Astrocyte of the hippocampus (primary cell): ENCODE data around the gene METTL9.
"Not testable (repeated sequence)": the region's sequence is repeated elsewhere in the genome, so short reads cannot be mapped to it uniquely, and the experiment has no call there.

Experiments used
- DNase-seq: peaks from one replicate; pipeline ENCODE4 v3.0.0; 2011; ENCODE audit warnings: low read depth, low spot score

METTL9 gene

DNA sequence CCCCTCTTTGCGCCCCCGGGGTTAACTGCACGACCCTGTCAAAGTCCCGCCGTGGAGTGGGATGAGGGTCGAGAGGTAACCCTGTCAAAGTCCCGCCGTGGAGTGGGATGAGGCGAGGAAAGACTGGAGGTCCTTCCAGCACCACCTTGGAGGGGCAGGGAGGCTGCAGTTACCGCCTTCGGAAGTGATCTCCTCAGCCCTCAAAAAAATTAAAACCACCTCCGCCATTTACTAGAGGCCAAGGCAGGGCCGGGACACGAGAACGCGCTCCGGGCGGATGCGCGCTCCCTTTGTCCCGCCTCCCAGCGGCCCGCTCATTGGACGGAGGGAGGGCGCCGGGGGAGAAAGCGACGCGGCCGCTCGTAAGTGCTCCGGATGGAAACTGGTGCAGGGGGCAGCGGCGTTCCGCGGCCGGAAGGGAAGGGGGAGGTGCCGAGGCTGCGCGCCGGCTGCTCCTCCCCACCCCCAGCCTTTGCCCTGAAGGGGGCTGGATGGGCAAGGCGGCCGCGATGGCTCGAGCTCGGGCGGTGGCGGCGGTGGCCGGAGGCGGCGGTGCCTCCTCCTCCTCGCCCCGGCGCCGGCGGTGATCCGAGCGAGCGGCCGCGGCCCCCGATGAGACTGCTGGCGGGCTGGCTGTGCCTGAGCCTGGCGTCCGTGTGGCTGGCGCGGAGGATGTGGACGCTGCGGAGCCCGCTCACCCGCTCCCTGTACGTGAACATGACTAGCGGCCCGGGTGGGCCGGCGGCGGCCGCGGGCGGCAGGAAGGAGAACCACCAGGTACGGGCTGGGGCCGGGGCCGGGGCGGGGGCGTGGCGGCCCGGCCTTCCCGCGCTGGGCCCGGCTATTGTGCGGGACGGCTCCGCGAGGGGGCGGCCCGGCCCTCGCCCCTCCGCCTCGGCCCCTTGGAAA is at the start of gene METTL9:
Gene METTL9, plus strand, starts transcription at position 456 of the 909 bp plus-strand sequence. Its CDS starts 157 bp downstream, at position 613.
- peak; percentile 99 for DNase-seq

DNA sequence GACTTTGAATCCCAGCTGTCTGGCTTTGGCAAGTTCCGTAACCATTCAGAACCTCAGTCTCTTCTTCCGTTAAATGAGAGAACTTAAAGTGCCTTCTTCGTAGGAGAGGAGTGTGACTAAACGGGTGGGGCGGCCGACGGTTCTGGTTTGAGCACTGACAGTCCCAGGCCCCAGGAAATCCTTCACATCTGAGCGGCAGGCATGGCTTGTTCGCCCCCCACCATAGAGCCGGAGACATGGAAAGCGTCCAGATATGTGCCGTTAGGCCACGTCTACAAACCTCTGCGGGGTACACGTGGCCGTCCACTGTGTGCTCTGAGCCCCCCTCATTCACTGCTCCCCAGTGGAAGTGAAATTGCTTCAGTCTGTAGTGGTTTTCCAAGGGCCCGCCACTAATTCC is 49.4 kb upstream of the METTL9 start:
- DNase-seq: not testable (repeated sequence)

DNA sequence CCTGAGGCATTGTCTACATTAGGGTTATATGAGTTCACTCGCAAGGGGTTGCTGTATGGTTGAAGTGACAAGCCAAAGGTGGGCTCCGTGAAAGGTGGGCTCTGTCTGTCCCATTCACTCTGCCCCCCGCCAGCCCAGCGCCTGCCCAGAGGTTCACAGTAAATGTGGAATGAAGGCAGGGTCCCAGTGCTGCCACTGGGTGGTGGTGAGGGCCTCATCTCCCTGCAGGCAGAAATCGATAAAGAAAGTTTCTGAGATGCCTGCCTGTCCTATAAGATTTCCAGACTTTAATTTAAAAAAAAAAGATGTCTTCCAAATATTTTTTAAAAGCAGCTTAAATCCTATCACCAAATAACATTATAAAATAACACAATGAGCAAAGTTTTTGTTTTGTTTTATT is 48.9 kb upstream of the METTL9 start:
- DNase-seq: not testable (repeated sequence)

DNA sequence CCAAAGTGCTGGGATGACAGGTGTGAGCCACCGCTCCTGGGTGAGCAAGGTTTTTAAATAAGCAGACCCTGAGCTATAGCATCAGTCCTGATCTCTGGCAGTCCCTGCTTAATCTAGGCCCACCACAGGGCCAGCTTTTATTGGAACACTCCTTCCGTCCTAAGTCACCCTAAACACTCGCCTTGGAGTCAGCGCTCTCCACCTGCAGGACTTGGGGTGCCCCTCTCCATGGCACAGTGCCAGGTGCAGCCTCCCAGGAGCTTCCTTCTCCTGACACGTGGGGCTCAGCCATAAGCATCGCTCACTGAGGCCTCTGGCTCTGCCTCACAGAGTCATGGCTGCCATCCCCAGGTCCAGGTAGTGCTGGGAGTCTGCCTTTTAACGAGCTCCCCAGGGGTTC is 48.3 kb upstream of the METTL9 start:
- not testable (repeated sequence) for DNase-seq

DNA sequence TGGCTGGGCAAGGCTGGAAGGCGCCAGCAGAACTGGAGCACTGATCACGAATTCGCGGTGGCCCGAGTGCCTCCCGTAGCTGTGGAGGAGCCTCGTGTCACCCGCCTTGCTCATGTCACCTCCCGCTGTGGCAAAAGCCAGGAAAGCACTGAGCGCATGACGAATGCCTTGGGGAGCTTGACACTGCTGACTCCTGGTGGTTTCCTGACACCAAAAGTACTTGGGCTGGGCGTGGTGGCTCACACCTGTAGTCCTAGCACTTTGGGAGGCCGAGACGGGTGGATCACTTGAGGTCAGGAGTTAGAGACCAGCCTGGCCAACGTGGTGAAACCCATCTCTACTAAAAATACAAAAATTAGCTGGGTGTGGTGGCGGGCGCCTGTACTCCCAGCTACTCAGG is 47.8 kb upstream of the METTL9 start:
- not testable (repeated sequence) for DNase-seq

DNA sequence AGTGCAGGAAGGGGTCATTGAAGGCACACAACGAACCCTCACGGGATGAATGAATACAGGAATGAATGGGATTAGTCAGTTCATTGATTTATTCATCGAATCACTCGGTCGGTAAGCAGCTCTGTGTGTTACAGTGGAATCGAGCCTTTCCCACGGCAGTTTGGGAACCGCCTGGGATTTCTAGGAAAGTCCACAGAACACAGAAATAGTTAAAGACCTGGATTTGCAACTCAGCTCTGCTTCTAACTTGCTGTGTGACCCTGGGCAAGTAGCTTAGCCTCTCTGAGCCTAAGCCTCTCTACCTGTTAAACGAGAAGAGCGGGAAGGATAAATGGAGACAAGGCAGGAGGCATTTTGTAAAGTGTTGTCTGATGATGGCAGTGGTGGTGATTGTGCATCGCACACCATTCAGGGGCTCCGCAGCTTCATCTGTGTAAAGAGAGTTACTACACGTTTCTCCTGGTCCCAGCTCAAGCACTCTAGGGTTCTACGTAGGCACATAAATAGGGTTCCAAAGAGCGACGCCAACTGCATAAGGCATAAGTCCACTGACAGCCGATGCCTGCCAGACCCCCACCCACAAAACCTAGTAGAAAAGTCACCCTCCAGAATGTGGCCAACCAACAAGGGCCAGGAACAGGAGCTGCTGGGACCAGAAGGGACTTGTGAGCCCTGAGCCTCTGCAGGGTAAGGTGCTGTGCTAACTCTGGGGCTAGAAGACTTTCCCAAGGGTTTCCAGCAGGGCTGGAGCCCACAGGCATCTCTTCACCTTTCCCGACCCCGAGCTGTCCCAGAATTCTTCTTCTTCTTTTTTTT is 45.7 kb upstream of the METTL9 start:
- DNase-seq: peak; percentile 35

DNA sequence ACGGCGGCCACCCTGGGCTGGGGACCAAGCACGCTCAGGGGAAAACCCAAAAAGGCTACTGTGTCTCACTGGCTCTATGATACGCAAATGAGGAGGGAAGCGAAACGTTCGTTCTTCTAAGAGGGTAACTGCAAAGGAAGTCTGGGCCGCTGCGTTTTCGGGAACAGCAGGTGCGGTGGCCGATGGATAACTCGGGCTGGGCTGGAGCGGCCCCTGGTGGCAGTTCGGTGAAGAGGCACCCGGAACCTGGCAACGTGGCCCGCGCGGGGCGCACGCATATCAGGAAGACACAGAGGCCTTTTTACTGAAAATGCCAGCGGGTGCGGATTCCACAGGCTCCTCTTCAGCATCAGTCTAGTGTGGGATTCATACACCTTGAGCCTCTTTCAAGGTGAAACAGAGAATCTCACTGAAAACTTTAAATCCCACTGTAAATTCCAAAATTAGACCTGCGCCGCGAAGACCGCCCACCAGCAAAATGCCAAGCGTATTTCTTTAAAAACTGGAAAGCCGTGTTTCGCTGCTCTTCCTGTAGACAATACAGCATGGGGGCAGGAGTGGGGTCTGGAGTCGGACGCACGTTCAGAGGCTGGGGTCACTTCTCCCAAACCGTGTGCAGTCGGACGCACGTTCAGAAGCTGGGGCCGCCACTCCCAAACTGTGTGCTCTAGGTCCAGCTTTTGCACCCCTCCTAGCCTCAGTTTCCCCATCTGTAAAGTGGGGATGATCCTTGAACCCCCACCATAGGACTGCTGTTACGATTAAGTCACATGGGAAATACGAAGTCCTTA is 44.4 kb upstream of the METTL9 start:
- peak; percentile 94 for DNase-seq

DNA sequence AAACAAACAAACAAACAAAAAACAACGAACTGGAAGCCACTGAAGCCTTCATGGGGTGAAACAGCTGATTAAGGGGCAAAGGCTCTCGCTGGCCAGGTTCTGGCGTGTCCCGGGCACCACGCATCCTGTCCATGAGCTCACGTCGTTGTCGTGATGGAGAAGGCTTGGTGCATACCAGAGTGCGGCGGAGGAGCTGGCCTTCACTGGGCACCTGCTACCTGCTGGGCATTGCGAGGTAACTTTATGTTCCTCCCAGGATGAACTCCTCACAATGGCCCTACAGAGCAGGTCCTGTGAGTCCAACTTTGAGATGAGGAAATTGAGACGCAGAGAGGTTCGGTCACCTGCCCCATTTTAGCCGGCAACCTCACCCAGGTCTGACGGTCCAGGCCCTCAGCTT is 43.8 kb upstream of the METTL9 start:
- not testable (repeated sequence) for DNase-seq

DNA sequence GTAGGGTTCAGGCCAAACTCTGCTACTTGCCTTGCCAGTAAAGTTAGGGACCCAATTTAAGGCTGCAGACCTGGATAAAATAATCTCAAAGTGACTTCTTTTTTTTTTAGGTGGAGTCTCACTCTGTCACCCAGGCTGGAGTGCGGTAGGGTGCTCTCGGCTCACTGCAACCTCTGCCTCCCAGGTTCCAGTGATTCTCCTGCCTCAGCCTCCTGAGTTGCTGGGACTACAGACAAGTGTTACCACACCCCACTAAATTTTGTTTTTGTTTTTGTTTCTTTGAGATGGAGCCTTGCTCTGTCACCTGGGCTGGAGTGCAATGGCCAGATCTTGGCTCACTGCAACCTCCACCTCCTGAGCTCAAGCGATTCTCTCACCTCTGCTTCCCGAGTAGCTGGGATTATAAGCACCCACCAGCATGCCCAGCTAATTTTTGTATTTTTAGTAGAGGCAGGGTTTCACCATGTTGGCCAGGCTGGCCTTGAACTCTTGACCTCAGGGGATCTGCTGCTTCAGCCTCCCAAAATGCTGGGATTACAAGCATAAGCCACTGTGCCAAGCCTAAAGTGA is 43.3 kb upstream of the METTL9 start:
- not testable (repeated sequence) for DNase-seq

DNA sequence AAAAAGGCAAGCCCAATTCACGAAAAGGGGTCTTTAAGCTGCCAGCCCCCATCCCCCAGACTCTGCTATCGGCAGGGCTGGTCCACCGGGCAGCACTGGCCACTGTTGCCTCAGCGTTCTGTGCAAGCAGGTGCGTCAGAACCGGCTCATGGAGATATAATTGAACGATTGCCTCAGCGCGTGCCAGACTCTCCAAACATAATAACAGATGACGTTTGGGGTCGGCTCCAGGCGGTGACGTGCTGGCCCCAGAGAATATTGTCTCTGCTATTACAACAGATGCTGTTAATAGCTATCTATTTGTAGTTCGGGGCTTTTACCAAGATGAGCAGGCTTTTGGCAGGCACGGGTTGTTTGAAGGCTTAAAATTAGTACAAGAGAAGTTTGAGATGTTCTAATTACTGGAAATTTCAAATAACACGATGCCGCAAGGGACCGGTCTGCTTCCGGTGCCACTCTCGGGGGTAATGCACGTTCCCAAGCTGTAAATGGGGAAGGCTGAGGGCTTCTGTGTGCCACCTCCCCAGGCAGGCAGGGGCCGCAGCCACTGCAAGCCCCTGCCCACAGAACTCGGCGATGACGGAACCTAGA is 42.6 kb upstream of the METTL9 start:
- DNase-seq: not testable (repeated sequence)

DNA sequence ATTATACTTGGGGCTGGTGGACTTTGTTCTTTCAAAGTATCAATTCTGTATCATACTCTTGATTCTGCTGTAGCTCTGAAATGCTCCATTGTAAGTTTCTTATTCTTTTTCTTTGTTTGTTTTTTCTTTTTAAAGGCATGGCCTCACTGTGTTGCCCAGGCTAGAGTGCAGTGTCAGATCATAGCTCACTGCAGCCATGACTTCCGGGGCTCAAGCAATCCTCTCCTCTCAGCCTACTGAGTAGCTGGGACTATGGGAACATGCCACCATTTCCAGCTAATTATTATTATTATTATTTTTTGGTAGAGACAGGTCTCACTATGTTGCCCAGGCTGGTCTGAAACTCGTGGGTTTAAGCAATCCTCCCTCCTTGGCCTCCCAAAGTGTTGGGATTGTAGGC is 38.9 kb upstream of the METTL9 start:
- DNase-seq: no peak

DNA sequence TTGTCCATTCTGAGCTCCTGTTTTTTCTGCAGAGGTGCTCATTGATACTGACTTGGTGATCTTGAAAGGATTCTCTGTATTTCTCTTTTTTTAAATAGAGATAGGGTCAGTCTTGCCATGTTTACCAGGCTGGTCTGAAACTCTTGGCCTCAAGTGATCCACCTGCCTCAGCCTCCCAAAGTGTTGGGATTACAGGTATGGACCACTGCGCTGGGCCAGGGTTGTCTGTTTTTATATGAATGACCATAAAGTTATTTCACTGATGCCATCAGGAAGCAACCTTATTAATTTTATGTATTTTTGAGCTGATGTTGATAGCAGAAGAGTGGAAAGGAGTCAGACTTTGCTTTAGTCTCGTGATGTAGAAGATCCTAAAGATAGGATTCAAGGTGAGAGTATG is 35.7 kb upstream of the METTL9 start:
- DNase-seq: no peak

DNA sequence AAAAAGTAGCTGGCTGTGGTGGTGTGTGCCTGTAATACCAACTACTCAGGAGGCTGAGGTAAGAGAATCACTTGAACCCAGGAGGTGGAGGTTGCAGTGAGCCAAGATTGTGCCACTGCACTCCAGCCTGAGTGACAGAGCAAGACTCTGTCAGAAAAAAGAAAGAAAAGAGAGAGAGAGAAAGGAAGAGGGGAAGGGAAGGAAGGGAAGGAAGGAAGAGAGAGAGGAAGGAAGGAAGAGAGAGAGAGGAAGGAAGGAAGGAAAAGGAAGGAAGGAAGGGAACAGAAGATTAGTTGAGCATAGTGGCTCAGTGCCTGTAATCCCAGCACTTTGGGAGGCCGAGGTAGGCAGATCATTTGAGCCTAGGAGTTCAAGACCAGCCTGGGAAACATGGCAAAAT is 35.0 kb upstream of the METTL9 start:
- DNase-seq: not testable (repeated sequence)

DNA sequence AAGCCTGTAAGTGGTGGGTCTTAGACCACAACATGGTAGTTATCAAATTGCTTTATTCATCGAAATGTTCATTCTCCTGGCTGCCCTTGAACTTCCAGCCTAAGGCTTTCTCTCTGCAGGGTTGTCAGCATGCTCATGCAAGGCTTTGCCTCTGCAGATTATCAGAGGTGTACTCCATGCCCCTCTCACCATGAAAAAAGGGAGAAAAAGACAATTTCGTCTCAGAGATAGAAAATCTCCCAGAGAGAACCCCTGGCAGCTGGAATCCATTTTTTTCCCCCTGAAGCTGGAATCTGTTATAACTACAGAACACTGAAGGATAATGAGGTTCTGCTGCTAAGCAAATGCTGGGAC is 33.9 kb upstream of the METTL9 start:
- DNase-seq: no peak

DNA sequence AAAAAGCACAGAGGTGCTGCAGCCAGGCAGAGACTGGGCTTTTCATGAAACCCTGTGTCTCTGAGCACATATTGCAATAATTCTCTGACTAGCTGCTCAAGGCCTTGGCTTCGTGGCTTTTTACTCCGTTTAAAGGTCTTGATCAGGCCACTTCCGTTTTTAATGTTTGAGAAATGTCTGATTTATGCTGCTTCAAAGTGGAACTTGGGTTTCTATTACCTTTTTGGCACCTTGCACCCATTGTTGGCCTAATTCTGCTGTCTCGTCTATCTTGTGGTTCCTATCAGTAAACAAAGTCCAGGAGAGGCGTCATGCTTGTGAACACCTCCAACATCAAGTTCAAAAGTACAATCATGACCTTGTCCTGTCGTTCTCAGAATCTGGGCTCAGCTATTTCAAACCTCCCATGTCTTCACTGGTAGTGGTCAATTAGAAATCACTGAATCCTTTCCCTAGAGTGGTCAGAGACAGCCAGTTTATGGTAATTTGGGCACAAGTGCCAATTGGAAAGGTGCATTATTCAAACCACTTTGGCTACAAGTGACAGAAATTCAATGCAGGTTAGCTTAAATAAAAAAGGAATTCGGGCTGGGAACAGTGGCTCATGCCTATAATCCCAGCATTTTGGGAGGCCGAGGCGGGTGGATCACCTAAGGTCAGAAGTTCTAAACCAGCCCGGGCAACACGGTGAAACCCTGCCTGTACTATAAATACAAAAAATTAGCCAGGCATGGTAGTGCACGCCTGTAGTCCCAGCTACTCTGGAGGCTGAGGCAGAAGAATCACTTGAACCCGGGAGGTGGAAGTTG is 33.3 kb upstream of the METTL9 start:
- DNase-seq: no peak

DNA sequence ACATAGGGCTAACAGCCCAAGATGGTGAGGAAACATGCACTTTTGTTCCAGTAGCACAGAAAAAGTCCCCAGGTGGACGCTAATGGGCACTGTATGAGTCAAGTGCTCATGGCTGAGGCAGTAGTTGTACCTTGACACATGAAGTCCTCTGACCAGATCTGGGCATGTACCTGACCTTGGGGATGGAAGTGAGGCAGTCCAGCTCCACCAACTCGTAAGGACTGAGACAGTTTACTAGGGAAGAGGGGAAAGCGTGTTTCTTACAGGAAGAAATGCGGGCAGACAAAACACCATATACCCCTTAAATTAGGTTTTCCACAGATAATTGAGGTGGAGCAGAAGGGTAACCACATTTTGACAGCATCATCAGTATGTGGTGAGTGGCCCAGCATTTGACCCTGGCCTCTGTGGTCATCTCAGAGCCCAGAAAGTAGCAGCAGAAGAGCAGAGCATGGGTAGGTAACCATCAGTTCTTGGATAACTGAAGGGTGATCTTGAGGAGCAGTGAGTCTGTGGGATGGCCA is 32.4 kb upstream of the METTL9 start:
- DNase-seq: no peak

DNA sequence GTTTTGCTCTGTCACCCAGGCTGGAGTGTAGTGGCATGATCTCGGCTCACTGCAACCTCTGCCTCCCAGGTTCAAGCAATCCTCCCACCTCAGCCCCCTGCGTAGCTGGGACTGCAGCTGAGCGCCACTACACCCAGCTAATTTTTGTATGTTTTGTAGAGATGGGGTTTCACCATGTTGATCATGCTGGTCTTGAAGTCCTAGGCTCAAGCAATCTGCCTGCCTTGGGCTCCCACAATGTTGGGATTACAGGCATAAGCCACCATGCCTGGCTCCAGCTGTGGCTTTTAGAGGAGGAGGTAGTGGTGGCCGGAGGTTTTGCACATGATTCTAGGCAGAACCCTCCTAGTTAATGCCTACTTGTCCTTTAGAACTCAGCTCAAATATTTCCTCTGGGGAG is 31.9 kb upstream of the METTL9 start:
- not testable (repeated sequence) for DNase-seq

DNA sequence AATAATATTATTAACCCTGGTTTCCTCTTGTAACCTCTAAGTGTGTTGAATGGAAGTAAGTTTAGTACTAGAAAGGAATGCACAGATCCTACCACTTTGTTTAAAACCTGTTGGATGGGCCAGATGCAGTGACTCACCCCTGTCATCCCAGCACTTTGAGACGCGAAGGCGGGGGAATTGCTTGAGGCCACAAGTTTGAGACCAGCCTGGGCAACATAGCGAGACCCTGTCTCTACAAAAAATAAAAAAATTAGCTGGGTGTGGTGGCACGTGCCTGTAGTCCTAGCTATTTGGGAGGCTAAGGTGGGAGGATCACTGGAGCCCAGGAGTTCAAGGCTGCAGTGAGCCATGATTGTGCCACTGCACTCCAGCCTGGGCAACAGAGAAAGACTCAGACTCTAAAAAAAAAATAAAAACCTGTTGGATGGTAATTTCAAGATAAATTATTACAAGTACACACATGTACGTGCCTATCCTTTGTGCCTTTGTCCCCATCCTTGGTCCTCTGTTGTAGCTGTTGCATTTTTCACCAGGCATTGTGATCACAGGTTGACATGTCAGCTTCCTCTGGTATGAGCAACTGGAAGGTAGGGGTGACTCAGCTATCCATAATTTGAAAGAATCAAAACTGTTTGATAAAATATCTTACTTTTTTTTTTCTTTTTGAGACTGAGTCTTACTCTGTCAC is 30.7 kb upstream of the METTL9 start:
- no peak for DNase-seq

DNA sequence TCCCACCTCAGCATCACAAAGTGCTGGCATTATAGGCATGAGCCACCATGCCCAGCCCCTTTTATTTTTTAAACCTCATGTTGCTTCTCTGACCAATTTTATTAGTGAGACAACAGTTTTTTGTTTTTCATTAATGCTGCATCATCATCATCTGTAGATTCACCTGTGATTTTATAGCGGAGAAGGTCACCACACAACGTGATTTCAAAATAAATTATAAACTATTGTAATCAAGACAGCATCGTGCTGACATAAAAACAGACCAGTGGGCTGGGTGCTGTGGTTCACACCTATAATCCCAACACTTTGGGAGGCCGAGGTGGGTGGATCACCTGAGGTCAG is 28.7 kb upstream of the METTL9 start:
- DNase-seq: no peak

DNA sequence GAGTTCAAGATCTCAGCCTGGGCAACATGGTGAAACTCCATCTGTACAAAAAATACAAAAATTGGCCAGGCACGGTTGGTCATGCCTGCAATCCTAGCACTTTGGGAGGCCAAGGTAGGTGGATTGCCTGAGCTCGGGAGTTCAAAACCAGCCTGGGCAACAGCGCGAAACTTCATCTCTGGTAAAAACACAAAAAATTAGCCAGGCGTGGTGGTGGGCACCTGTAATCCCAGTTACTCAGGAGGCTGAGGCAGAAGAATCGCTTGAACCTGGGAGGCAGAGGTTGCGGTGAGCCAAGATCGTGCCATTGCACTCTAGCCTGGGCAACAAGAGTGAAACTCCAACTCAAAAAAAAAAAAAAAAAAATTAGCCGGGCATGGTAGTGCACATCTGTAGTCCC is 25.9 kb upstream of the METTL9 start:
- DNase-seq: not testable (repeated sequence)
